AG04449 (cell line): ENCODE results near the gene CD38.

Experiments
- CTCF ChIA-PET: fragments of 350-600 bp; formaldehyde crosslinking; extraction: SDS; loops from one replicate; lab custom pipeline; 2021; ENCODE audit warnings: antibody characterized with exemption; lab: Yijun Ruan, JAX
- POLR2A ChIA-PET: fragments of 400-600, 350-600 bp; formaldehyde crosslinking; extraction: SDS; loops from one replicate; lab custom pipeline; 2020; ENCODE audit warnings: antibody characterized with exemption, inconsistent platforms; lab: Yijun Ruan, JAX
- DNase-seq: peaks from one replicate; pipeline ENCODE4 v3.0.0-alpha.2; 2010; ENCODE audit warnings: low read depth, low spot score
- H3K4me3 ChIP-seq: 2 replicates; pipeline ENCODE4 v1.5.1; 2011; ENCODE audit warnings: low read depth, mild to moderate bottlenecking, control low read depth, low read length
- CTCF ChIP-seq: IDR thresholded peaks from one replicate; pipeline ENCODE4 v1.5.1; 2011; ENCODE audit warnings: mild to moderate bottlenecking, moderate library complexity, low read length, control low read depth, inconsistent platforms; ENCODE audit not compliant: insufficient read depth; ENCODE audit errors: missing control alignments

CD38 gene

GRCh38 chr4:15786743-15787142 is 8.6 kb downstream of the CD38 start:
- DNase-seq: no peak
- ChIA-PET CTCF (interaction anchor here (1.4 to 1.7 kb wide), 2 partner anchors 19 to 170 kb away, joined by 4 to 6 read pairs; no protein-coding TSS in a partner anchor), POLR2A (no interaction called here)
- no peak for TF ChIP-seq CTCF
- no peak overlapping the region for H3K4me3 ChIP-seq

- no peak for TF ChIP-seq CTCF
- ChIA-PET POLR2A (no interaction called here), CTCF (interaction anchor here (0.6 to 3.1 kb wide), 3 partner anchors 13 to 90 kb away, joined by 3 to 22 read pairs (median 3); no protein-coding TSS in a partner anchor)
- no peak overlapping the region for H3K4me3 ChIP-seq
- no peak for DNase-seq
Measured at GRCh38 chr4:15792974-15793373, 14.8 kb downstream of the CD38 start.

GRCh38 chr4:15793506-15794363 is 15.6 kb downstream of the CD38 start:
- TF ChIP-seq CTCF: no peak
- ChIA-PET POLR2A (no interaction called here), CTCF (interaction anchor here (0.6 to 3.1 kb wide), 4 partner anchors 12 to 89 kb away, joined by 3 to 22 read pairs (median 3); no protein-coding TSS in a partner anchor)
- DNase-seq: no peak
- H3K4me3 ChIP-seq: no peak overlapping the region

- CTCF ChIA-PET: interaction anchor here (1.1 to 3.1 kb wide), 2 partner anchors 11 to 57 kb away, joined by 3 to 22 read pairs; no protein-coding TSS in a partner anchor
- no peak for DNase-seq
Measured at GRCh38 chr4:15794426-15794825, 16.3 kb downstream of the CD38 start.

GRCh38 chr4:15794905-15795304 is 16.8 kb downstream of the CD38 start:
- no peak for DNase-seq
- CTCF ChIA-PET: interaction anchor here (1.1 to 3.1 kb wide), 2 partner anchors 11 to 58 kb away, joined by 3 to 22 read pairs; no protein-coding TSS in a partner anchor
- H3K4me3 ChIP-seq: no peak overlapping the region
- TF ChIP-seq CTCF: no peak
- POLR2A ChIA-PET: no interaction called here

More at GRCh38 chr4:15794426-15794825, 16.3 kb downstream of the CD38 start:
- TF ChIP-seq CTCF: no peak
- no peak overlapping the region for H3K4me3 ChIP-seq
- POLR2A ChIA-PET: no interaction called here

- POLR2A ChIA-PET: no interaction called here
- CTCF ChIA-PET: no interaction called here
Measured at GRCh38 chr4:15797320-15797719, 19.2 kb downstream of the CD38 start.

More at GRCh38 chr4:15797320-15797719, 19.2 kb downstream of the CD38 start:
- no peak for DNase-seq
- no peak for TF ChIP-seq CTCF
- H3K4me3 ChIP-seq: no peak overlapping the region
